Fibroblast of mammary gland (primary cell): ENCODE measurements around the gene GJB5.
"Not testable (repeated sequence)": the region's sequence is repeated elsewhere in the genome, so short reads cannot be mapped to it uniquely, and the experiment has no call there.

Source experiments
- DNase-seq: peaks from one replicate; pipeline ENCODE4 v3.0.0-alpha.2; 2010; ENCODE audit warnings: low read depth
- H3K4me3 ChIP-seq: 2 replicates; pipeline ENCODE4 v1.5.1; 2011; ENCODE audit warnings: low read depth, mild to moderate bottlenecking, low read length, moderate library complexity; ENCODE audit not compliant: control insufficient read depth
- CTCF ChIP-seq: conservative IDR thresholded peaks from 2 replicates; pipeline ENCODE4 v1.5.1; 2011; ENCODE audit warnings: low read depth, low read length, inconsistent platforms; ENCODE audit not compliant: control insufficient read depth, insufficient read depth

The GJB5 gene

GRCh38 chr1:34726861-34727260 lies 28.0 kb upstream of the GJB5 start:
- DNase-seq = no peak
- H3K4me3 ChIP-seq = no peak overlapping the region
- no peak for TF ChIP-seq CTCF

DNA sequence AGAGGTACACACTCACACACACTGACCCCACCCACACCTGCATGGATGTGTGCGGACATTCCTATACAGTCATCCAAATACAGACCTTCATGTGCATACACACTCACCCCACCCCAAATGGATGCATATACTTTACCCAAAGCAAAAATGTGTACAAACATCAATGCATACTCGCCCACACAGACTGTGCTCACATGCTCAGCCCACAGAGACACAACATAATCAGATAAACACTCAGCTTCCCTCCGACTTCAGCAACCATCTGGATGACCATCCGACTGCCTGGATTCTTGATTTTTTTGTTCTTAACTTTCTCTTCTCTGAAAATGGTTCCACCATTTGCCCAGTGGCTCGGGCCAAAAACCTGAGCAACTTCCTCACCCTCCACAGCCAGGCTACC lies 24.4 kb upstream of the GJB5 start:
- no peak for TF ChIP-seq CTCF
- no peak for DNase-seq
- no peak overlapping the region for H3K4me3 ChIP-seq

GRCh38 chr1:34732831-34733230 lies 22.0 kb upstream of the GJB5 start:
- DNase-seq, H3K4me3 ChIP-seq: not testable (repeated sequence)

DNA sequence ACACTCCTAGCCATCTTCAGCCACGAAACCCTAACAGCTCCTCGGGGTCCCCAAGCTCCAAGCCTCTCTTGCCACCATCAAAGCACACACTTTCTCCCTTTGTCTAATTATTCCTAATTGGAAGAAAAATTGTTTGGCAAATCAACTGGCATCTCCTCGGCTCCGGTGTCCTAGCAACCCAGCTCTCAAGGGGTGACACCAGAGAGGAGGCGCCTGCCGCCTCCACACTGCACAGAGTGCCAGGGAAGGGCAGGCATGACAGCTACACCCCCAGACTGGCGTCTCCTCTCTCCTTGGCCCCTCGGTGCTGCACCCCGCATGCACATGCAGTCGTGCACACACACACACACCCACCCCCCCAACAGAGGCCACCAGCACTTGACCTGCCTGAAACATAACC lies 18.2 kb upstream of the GJB5 start:
- no peak for DNase-seq
- TF ChIP-seq CTCF = no peak
- H3K4me3 ChIP-seq = no peak overlapping the region

- DNase-seq, H3K4me3 ChIP-seq: not testable (repeated sequence)
Observed at GRCh38 chr1:34737236-34737635, 17.6 kb upstream of the GJB5 start.

GRCh38 chr1:34739613-34740012 lies 15.2 kb upstream of the GJB5 start:
- DNase-seq = no peak
- no peak for TF ChIP-seq CTCF
- no peak overlapping the region for H3K4me3 ChIP-seq

GRCh38 chr1:34740161-34740868 lies 14.5 kb upstream of the GJB5 start:
- TF ChIP-seq CTCF = no peak
- DNase-seq = no peak
- no peak overlapping the region for H3K4me3 ChIP-seq

GRCh38 chr1:34742667-34743270 lies 12.1 kb upstream of the GJB5 start:
- peak; percentile 78 for TF ChIP-seq CTCF
- DNase-seq = peak; percentile 48
- no peak overlapping the region for H3K4me3 ChIP-seq
